Measurements from ENCODE around the gene AARS2.

DNA sequence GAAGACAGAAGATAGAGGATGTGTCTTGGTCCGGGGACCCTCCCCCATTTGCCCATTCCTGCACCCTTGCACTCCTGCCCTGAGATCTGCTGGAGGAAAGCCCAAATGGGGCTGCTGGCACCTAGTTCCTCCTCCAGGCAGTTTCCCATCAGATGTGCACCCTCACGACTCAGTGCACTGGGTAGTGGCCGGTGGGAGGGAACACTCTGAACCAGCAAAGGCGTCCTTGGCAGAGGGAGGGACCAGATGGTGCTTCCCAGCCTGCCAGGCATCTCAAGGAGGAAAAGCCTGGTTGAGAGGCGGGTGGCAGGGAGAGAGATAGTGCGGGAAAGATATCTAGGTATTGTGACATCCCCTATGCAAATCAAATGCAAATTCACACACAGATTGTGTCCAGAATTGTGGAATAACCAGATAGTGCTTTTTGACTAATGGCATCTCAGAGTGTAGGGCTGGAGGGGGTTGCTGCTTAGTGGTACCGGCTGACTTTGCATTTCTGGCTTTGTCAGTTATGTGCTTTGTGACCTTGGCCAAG, 23.4 kb downstream of the AARS2 start:
- TF ChIP-seq CTCF (IDR thresholded peaks at IDR 0.05): no peak
- no peak for TF ChIP-seq POLR2A (IDR thresholded peaks at IDR 0.05)
